Peyer's patch (tissue), 4 donors: ENCODE results near the gene KHDRBS1.

ENCODE experiments used
- POLR2A ChIP-seq, 2 donors: fragments of 450-650 bp; IDR thresholded peaks; one replicate each; pipeline ENCODE4 v1.5.1; 2017; ENCODE audit warnings: antibody characterized with exemption in 2 of 2, mild to moderate bottlenecking in 2 of 2, moderate library complexity in 2 of 2
- TF ChIP-seq, protein P1 (sequence below), 6 experiments: fragments of 450-650 bp in 4 of 6; fragments of 200-600 bp in 2 of 6; sonication (generic) in 1 of 6; IDR thresholded peaks; one replicate each; pipeline ENCODE4 v1.5.1; 2017 to 2019; ENCODE audit warnings: antibody characterized with exemption in 6 of 6, mild to moderate bottlenecking in 3 of 6, moderate library complexity in 1 of 6

DNA sequence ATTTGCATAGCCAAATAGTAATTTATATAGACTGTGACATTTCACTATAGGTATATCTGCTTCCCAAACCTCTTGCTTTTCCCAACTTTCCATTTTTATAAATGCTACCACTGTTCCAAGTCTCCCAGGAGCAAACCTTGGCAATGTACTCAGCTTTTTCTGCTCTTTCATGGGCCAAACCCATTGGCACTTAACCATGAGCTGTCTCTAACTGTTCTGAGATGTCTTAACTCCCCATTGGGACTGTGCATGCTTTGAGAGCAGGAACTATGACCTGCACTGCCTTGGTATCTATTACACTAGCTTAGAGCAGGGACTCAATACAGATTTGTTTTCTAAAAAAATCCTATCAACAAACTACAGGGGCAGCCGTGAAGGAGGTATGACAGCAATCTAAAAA is 22.5 kb upstream of the KHDRBS1 start:
- TF ChIP-seq, protein P1, sequence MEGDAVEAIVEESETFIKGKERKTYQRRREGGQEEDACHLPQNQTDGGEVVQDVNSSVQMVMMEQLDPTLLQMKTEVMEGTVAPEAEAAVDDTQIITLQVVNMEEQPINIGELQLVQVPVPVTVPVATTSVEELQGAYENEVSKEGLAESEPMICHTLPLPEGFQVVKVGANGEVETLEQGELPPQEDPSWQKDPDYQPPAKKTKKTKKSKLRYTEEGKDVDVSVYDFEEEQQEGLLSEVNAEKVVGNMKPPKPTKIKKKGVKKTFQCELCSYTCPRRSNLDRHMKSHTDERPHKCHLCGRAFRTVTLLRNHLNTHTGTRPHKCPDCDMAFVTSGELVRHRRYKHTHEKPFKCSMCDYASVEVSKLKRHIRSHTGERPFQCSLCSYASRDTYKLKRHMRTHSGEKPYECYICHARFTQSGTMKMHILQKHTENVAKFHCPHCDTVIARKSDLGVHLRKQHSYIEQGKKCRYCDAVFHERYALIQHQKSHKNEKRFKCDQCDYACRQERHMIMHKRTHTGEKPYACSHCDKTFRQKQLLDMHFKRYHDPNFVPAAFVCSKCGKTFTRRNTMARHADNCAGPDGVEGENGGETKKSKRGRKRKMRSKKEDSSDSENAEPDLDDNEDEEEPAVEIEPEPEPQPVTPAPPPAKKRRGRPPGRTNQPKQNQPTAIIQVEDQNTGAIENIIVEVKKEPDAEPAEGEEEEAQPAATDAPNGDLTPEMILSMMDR (IDR thresholded peaks at IDR 0.05) = no peak
- no peak for TF ChIP-seq POLR2A (IDR thresholded peaks at IDR 0.05)
